ENCODE measurements around the gene SLCO3A1.

DNA sequence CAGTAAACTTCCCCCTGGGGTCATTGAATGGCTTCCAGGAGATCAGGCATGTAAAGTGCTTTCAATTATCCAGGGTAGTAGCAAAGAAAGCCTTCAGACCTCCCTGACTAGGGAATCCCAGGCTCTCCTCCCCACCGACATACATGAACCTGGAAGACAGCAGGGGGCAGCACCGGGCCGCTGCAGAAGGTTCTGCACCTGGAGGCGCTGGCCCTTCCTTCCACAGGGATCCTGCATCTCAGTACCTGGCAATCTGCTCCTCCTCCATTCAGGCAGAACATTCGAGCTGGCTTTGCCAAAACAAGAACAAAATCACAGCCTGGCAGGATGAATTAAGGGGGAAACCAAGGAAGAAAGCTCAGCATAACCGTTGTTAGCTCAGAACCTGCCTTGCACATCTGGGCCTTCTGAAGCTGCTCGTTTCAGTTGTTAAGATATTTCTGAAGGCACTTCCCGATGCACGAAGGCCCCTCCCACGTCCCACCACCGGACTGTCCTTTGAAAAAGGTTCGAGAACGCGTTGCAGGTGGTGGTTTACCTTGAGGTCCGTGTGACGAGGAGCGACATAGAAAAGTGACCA lies 237.7 kb downstream of the SLCO3A1 start:
- TF ChIP-seq, protein P1, sequence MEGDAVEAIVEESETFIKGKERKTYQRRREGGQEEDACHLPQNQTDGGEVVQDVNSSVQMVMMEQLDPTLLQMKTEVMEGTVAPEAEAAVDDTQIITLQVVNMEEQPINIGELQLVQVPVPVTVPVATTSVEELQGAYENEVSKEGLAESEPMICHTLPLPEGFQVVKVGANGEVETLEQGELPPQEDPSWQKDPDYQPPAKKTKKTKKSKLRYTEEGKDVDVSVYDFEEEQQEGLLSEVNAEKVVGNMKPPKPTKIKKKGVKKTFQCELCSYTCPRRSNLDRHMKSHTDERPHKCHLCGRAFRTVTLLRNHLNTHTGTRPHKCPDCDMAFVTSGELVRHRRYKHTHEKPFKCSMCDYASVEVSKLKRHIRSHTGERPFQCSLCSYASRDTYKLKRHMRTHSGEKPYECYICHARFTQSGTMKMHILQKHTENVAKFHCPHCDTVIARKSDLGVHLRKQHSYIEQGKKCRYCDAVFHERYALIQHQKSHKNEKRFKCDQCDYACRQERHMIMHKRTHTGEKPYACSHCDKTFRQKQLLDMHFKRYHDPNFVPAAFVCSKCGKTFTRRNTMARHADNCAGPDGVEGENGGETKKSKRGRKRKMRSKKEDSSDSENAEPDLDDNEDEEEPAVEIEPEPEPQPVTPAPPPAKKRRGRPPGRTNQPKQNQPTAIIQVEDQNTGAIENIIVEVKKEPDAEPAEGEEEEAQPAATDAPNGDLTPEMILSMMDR (IDR thresholded peaks at IDR 0.05), result peak in 1 of 3 experiments; percentile 9
- TF ChIP-seq POLR2A (IDR thresholded peaks at IDR 0.05) (no peak), POLR2AphosphoS5 (IDR thresholded peaks at IDR 0.05; ENCODE audit: insufficient read depth in 1 of 2, low read depth in 1 of 2) (no peak)
